Gastrocnemius medialis (tissue), 4 donors: Measurements from ENCODE around the gene IDNK. TPM values are rescaled to one million over a fixed set of nuclear protein-coding genes. Genes with fewer than 3 reads are reported as not detected.

Experiments
- ATAC-seq, 2 donors: fragments of 150-250 bp; one replicate each; pipeline ENCODE4 v1.9.1; 2016
- DNase-seq, 2 donors: peaks; one replicate each; pipeline ENCODE4 v3.0.0-alpha.2; 2019
- H3K27ac ChIP-seq, 4 donors: fragments of 200-600 bp; sonication (generic); 1 replicate in 1 of 4; 2 replicates in 3 of 4; pipeline ENCODE4 v1.5.1; 2016 to 2018; ENCODE audit warnings: mild to moderate bottlenecking in 2 of 4, moderate library complexity in 1 of 4
- H3K27me3 ChIP-seq, 3 donors: fragments of 200-600 bp; sonication (generic) in 2 of 3; 1 replicate in 1 of 3; 2 replicates in 2 of 3; pipeline versions ENCODE4 v1.5.1 to v1.6.0; 2016 to 2019; ENCODE audit warnings: mild to moderate bottlenecking in 1 of 3, moderate library complexity in 1 of 3
- H3K36me3 ChIP-seq, 2 donors: fragments of 200-600 bp; sonication (generic) in 1 of 2; one replicate each; pipeline ENCODE4 v1.5.1; 2017 to 2018
- H3K4me1 ChIP-seq, 2 donors: fragments of 200-600 bp; sonication (generic) in 1 of 2; one replicate each; pipeline ENCODE4 v1.5.1; 2016 to 2017; ENCODE audit warnings: mild to moderate bottlenecking in 2 of 2
- H3K4me3 ChIP-seq, 4 donors: fragments of 200-600 bp; sonication (generic) in 3 of 4; 1 replicate in 1 of 4; 2 replicates in 3 of 4; pipeline ENCODE4 v1.5.1; 2016 to 2019; ENCODE audit warnings: mild to moderate bottlenecking in 2 of 4
- H3K9me3 ChIP-seq, 3 donors: fragments of 200-600 bp; sonication (generic) in 2 of 3; 1 replicate in 1 of 3; 2 replicates in 2 of 3; pipeline ENCODE4 v1.5.1; 2016 to 2019
- CTCF ChIP-seq, 5 experiments: fragments of 450-650 bp in 3 of 5; fragments of 200-600 bp in 2 of 5; sonication (generic) in 2 of 5; IDR thresholded peaks in 4 of 5; conservative IDR thresholded peaks in 1 of 5; 1 replicate in 4 of 5; 2 replicates in 1 of 5; pipeline ENCODE4 v1.5.1; 2016 to 2019; ENCODE audit warnings: antibody characterized with exemption in 5 of 5, mild to moderate bottlenecking in 3 of 5, moderate library complexity in 3 of 5
- POLR2A ChIP-seq, 2 donors: fragments of 450-650 bp; IDR thresholded peaks; one replicate each; pipeline ENCODE4 v1.6.1; 2017; ENCODE audit warnings: antibody characterized with exemption in 2 of 2, mild to moderate bottlenecking in 2 of 2, moderate library complexity in 2 of 2
- in situ Hi-C, 4 donors: fragments of 200-750 bp; cut with MboI; loops; one replicate each; pipeline versions ENCODE4 v1.15.0 to v1.8.0; 2017; ENCODE audit warnings: low sequenced_read_pairs in 4 of 4
- intact Hi-C: fragments of 100-400 bp; cut with DNase I; formaldehyde crosslinking; loops from one replicate; pipeline ENCODE4 v1.15.1; 2023; ENCODE audit warnings: low total_unique reads
- total RNA-seq, 4 donors: library from RNA; depleted of rRNA; stranded (reverse); fragments of >200 nt; gene quantifications; one replicate each; pipeline versions ENCODE4 v1.1.0 to v1.2.3, GENCODE V29; 2016

The IDNK gene
- total RNA-seq, 4 donors from 2014 or later: 0.60 to 2.9 (median 2.5) TPM; not detected in 1

GRCh38 chr9:83636813-83637212 is 13.9 kb downstream of the IDNK start:
- DNase-seq (no peak), ATAC-seq (no peak)
- Histone ChIP-seq H3K9me3 (no peaks in the 10 kb centered on the region), H3K36me3 (no peaks in the 10 kb centered on the region), H3K27ac (no peak overlapping the region), H3K4me1 (no peaks in the 10 kb centered on the region), H3K4me3 (no peak overlapping the region), H3K27me3 (no peaks in the 10 kb centered on the region)
- TF ChIP-seq CTCF (IDR thresholded peaks at IDR 0.05 in 4 of 5, conservative IDR thresholded peaks at IDR 0.05 in 1 of 5) (no peak), POLR2A (IDR thresholded peaks at IDR 0.05) (no peak)
- intact Hi-C loops: no loop called here
- in situ Hi-C loops: loop anchor here in 1 of 4 donors (25.0 kb wide), 1 partner anchor 300 kb away; no protein-coding TSS in a partner anchor

- no peaks in the 10 kb centered on the region for H3K27me3 ChIP-seq
- intact Hi-C loops (no loop called here), in situ Hi-C loops (loop anchor here in 1 of 4 donors (25.0 kb wide), 1 partner anchor 300 kb away; no protein-coding TSS in a partner anchor)
- no peak overlapping the region for H3K4me3 ChIP-seq
- H3K36me3 ChIP-seq: no peaks in the 10 kb centered on the region
- DNase-seq: no peak
- no peak overlapping the region for H3K27ac ChIP-seq
- no peak for ATAC-seq
- no peaks in the 10 kb centered on the region for H3K9me3 ChIP-seq
- H3K4me1 ChIP-seq: no peaks in the 10 kb centered on the region
- TF ChIP-seq CTCF (IDR thresholded peaks at IDR 0.05 in 4 of 5, conservative IDR thresholded peaks at IDR 0.05 in 1 of 5): no peak
- no peak for TF ChIP-seq POLR2A (IDR thresholded peaks at IDR 0.05)
Observed at GRCh38 chr9:83637389-83637788, 14.4 kb downstream of the IDNK start.

GRCh38 chr9:83639266-83639665 is 16.3 kb downstream of the IDNK start:
- Histone ChIP-seq H3K36me3 (no peaks in the 10 kb centered on the region), H3K4me3 (no peak overlapping the region), H3K9me3 (no peaks in the 10 kb centered on the region), H3K4me1 (no peaks in the 10 kb centered on the region), H3K27ac (no peak overlapping the region), H3K27me3 (no peaks in the 10 kb centered on the region)
- intact Hi-C loops (no loop called here), in situ Hi-C loops (loop anchor here in 1 of 4 donors (25.0 kb wide), 1 partner anchor 302 kb away; no protein-coding TSS in a partner anchor)
- DNase-seq (no peak), ATAC-seq (no peak)
- no peak for TF ChIP-seq CTCF (IDR thresholded peaks at IDR 0.05 in 4 of 5, conservative IDR thresholded peaks at IDR 0.05 in 1 of 5)
- TF ChIP-seq POLR2A (IDR thresholded peaks at IDR 0.05): no peak

GRCh38 chr9:83642793-83643192 is 19.9 kb downstream of the IDNK start:
- no peak for ATAC-seq
- Histone ChIP-seq H3K36me3 (peaks cover 0 to 6% of the 10 kb centered on the region in 2 donors), H3K27ac (no peak overlapping the region), H3K4me3 (no peak overlapping the region), H3K27me3 (no peaks in the 10 kb centered on the region), H3K9me3 (no peaks in the 10 kb centered on the region), H3K4me1 (no peaks in the 10 kb centered on the region)
- in situ Hi-C loops (loop anchor here in 3 of 4 donors (10.0 to 25.0 kb wide), 3 partner anchors 305 to 318 kb away; no protein-coding TSS in a partner anchor), intact Hi-C loops (no loop called here)
- no peak for TF ChIP-seq POLR2A (IDR thresholded peaks at IDR 0.05)
- TF ChIP-seq CTCF (IDR thresholded peaks at IDR 0.05 in 4 of 5, conservative IDR thresholded peaks at IDR 0.05 in 1 of 5): no peak
- no peak for DNase-seq
